ENCODE measurements around the gene CRIP1.

The CRIP1 gene

GRCh38 chr14:105471297-105471821, 15.3 kb upstream of the CRIP1 start:
- no peak for DNase-seq

- no peak for DNase-seq
Observed at GRCh38 chr14:105471823-105472485, 14.7 kb upstream of the CRIP1 start.

GRCh38 chr14:105472486-105472991, 14.1 kb upstream of the CRIP1 start:
- DNase-seq = no peak

- no peak for DNase-seq
Observed at GRCh38 chr14:105473033-105473676, 13.5 kb upstream of the CRIP1 start.

- DNase-seq = no peak
Observed at GRCh38 chr14:105473677-105474482, 12.8 kb upstream of the CRIP1 start.

GRCh38 chr14:105474483-105475268, 12.0 kb upstream of the CRIP1 start, which contains the start of gene CRIP2:
Gene CRIP2, plus strand, starts transcription at chr14:105474821. Its CDS starts 42 bp downstream, at chr14:105474863.
- no peak for DNase-seq

- DNase-seq = no peak
Observed at GRCh38 chr14:105475269-105476096, 11.2 kb upstream of the CRIP1 start.

GRCh38 chr14:105476097-105476830, 10.4 kb upstream of the CRIP1 start:
- DNase-seq = no peak

- DNase-seq = no peak
Observed at GRCh38 chr14:105476831-105477659, 9.6 kb upstream of the CRIP1 start.

GRCh38 chr14:105477660-105478397, 8.9 kb upstream of the CRIP1 start:
- no peak for DNase-seq

GRCh38 chr14:105478398-105479251, 8.1 kb upstream of the CRIP1 start:
- no peak for DNase-seq

GRCh38 chr14:105479431-105480158, 7.1 kb upstream of the CRIP1 start:
- DNase-seq = no peak

GRCh38 chr14:105480199-105480746, 6.4 kb upstream of the CRIP1 start:
- DNase-seq = no peak

GRCh38 chr14:105480807-105481801, 5.6 kb upstream of the CRIP1 start:
- peak in 1 of 2 experiments; percentile 28 for DNase-seq

- DNase-seq = no peak
Observed at GRCh38 chr14:105481886-105482457, 4.7 kb upstream of the CRIP1 start.
